ENCODE data around the gene CYB5A. TPM values are rescaled to one million over a fixed set of nuclear protein-coding genes. Genes with fewer than 3 reads are reported as not detected.

Gene CYB5A
- total and polyA plus RNA-seq, 2 of the 8 experiments (the other 6 are each of a cell fraction or from before 2014, with no cell fraction given): 154 to 195 TPM

- TF ChIP-seq SIN3A (conservative IDR thresholded peaks at IDR 0.05 in 1 of 2, IDR thresholded peaks at IDR 0.05 in 1 of 2; ENCODE audit: low read depth in 1 of 2, low read length in 2 of 2) (no peak), E2F6 (IDR thresholded peaks at IDR 0.05) (no peak), ASH2L (IDR thresholded peaks at IDR 0.05; ENCODE audit: low read length) (no peak)
Observed at GRCh38 chr18:74222710-74223494, 68.9 kb downstream of the CYB5A start (continued).

Measured in H1 (cell line).